GM18858 (cell line): ENCODE data around the gene ACSS1.
"Not testable (repeated sequence)": the region's sequence is repeated elsewhere in the genome, so short reads cannot be mapped to it uniquely, and the experiment has no call there.

Experiments used
- ATAC-seq: cut with Tn5 transposase; IDR thresholded peaks from one replicate; pipeline ENCODE4 v1.9.1; 2021; ENCODE audit not compliant: unreplicated experiment

ACSS1 gene

DNA sequence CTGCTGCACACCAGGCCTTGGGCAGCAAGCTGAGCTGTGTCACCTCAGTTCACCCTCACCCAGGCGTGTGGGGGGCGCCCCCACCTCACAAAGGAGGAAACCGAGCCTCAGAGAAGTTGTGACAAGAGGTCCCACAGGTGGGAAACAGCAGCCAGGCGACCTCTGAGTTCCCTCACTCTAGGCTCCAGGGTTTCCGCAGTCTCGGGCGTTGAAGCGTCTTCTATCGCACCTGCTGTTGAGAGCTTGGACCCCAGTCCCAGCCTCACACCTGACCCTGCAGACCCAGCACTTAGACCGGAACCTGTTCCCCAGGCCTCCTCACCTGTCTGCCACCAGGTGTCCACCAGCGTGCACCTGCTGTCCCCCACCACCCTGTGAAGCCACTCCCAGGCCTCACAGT is 43.1 kb downstream of the ACSS1 start:
- no peak for ATAC-seq

DNA sequence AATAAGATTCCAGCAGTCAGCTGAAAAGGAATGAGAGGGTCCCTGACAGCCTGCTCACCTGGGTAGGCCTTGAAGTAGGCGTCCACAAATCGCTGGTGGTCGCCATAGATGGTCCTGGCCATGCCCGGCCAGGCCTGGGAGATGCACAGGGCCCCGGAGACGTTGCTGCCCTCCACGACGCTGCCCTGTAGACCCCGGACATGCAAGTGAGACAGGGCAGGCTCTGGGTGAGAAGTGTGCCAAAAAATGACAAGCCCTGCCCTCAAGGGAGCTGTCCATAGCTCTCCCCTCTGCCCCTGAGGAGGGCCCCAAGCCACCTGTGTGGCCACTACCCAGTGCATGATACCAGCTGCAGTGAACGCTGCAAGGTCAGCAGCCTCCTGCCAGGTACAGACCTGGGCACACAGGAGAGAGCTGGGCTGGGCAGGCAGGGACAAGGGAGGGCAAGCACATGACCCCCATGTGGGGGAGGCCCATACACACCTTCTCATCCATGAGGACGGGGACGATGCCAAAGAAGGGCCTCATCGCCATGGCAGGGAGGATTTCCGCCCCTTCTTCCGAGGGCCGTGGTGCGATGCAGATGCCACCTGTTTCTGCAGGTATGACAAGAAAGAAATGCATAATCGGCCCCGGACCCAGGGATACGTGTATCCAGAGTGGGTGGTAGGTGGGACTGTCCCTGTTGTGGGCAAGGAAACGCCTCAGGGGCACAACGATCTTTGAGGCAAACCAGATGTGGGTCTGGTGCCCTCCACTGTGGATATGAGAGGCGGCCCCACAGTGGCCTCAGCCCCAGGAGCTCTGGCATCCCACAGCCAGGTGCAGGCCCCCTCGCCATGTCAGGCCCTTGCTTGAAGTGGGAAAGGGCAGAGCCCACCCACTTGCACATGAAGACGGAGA is 44.2 kb downstream of the ACSS1 start:
- no peak for ATAC-seq

DNA sequence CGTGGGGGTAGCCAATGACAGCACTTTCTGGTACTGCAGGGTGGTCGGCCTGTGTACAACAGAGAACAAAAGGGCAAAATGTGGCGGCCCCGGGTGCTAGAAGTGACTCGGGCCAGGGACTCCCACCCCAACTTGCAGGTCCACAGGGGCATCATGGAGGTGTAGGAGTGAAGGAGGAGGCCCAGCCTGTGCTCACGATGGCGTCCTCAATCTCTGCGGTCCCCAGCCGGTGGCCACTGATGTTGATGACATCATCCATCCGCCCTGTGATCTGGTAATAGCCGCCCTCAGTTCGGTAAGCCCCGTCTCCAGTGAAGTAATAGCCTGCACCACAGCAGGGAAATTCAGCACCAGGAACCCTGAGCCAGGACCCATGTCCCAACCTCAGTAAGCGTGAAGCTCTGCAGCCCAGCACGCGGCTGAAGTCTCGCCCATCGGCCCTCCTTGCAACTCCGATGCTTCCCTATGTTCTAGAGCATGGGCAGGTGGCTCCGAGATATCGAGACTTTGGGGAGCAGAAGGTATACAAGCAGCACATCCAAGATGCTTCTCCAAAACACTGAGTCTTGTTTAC is 45.2 kb downstream of the ACSS1 start:
- no peak for ATAC-seq

DNA sequence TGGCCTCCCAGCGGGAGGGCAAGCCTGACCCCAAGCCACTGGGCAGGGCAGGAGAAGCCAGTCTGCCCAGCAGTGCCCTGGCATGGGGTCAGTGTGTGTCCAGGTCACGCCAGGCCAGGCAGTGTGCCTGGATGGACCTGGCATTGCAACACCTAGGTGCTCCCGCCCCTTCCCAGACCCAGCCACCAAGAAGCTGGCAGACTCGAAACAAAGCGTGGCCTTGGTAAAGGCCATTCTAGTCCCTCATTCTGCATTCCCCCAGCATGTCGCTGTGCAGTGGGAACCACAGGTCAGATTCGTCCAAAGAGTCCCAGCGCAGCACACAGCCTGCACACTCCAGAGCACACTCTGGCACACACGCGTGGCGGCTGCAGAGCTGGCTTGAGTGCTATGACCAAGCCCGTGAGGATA is 46.1 kb downstream of the ACSS1 start:
- ATAC-seq = no peak

DNA sequence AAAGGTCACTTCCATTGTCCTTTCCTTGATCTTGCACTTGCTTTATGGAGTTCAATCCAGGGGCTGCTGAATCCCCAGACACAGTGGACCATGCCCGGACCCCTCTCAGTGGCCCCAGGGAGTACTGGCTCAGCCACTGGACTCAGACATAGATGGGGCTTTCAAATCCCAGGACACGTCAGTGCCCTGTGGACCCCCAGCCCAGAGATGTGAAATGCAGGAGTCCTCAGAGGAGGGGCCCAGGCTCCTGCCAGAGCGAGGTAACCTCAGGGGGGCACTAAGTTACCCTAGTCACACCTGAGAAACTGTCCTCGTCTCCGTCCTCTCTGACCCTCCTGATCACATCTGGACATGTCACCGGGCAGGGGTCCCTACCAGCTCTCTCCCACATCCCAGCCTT is 46.7 kb downstream of the ACSS1 start:
- no peak for ATAC-seq

DNA sequence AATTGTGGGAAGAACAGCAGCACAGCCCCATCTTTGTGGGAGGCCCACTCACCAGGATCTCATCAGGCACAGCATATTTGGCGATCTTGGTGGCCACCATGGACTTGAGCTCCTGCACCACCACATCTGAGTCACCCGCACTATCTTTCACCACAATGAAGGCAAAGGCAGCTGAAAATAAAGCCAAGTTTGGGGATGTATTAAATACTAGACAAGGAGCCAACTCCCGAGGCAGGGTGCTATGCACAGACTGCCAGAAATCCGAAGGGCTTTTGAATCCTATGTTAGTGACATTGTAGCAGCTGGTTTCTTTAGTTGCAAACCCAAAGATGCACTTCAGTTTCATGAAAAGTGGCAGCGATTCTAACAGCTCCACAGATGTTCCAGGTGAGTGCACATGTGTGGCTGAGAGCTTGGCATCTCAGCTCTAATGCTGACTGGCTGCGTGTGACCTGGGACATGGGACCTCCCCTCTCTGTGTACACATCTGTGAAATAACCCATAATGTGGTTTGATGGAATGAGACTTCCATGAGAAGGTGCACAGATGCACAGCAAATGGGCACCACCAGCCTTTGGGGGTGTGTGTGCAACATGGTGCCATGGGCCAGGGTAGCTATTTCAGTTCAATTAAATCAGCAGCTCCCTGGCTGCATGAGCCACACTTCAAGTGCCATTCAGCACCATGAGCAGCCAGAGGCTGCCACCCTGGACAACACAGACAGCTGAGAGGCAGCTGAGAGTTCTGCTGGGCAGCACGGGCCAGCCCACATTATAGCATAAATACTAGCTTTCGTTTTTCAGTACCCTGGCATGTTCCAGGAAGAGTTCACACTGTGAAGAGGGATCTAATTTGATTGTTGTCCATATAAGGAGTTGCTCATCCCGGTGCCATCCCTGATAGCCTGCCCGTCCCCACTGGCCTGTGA is 48.5 kb downstream of the ACSS1 start:
- ATAC-seq = no peak

DNA sequence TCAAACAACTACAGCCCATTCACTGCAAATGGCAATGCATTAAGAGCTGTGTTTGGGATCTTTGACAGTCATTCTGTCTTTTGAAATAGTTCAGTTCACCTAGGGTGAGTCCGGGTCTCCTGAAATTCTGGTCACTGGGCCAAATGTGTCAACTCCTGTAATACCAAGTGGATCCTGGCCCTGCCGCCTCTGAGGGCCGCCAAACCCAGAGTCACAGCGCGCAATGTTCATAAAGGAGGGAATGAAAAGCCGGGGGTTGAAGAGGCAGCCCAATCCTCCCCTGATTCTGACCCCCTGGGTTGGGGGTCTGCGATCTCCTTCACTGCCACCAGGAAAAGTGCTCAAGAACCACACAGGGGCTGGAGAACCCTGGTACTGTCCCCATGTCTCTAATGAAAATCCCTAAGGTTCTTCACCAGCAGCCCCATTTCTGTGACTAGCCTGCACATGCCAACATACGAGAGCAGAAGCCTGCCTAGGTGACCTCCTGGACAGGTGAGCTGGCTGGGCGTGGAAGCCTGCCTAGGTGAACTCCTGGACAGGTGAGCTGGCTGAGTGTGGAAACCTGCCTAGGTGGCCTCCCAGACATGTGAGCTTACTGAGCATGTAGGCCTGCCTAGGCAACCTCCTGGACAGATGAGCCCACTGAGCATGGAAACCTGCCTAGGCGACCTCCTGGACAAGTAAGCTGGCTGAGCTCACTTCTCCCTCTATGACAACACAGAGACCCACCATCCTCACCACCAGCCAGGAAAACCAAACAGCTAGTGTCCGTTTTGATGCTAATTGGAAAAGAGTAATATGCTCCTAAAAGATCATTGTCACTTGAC is 49.3 kb downstream of the ACSS1 start:
- no peak for ATAC-seq

DNA sequence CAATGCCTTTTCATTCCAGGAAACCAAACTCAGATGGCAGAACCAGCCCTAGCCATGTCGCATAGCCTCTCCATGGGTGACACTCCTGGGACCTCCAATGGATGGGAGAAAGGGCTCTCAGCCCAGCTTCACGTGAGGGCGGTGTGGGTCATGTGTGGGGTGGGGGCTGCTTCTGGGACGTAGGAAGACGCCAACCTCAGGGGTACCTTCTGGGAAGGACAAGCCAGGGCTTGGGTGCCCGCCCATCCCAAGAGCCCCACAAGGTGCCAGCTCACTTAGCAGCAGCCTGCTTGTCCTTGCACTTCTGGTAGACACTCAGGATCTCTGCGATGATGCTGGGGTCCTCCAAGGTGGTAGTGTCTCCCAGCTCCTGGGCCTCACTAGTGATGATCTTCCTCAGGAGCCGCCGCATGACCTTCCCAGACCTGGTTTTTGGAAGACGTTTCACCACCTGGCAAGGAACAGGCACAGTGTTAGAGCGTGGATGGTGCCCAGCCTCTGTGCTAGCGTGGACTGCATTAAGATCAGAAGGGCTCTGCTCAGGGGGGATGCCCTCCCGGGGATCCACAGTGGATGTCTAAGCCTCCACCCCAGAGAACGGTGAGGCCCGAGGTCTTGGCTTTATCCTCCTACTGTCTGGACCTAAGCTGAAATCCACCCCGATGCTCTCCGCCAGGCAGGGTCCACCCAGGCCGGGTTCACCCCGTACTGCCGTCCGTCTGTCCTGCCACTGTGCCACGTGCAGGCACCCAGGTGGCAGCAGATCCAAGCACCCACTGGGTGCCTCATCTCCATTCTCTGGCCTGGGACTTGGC is 50.2 kb downstream of the ACSS1 start:
- ATAC-seq = no peak

DNA sequence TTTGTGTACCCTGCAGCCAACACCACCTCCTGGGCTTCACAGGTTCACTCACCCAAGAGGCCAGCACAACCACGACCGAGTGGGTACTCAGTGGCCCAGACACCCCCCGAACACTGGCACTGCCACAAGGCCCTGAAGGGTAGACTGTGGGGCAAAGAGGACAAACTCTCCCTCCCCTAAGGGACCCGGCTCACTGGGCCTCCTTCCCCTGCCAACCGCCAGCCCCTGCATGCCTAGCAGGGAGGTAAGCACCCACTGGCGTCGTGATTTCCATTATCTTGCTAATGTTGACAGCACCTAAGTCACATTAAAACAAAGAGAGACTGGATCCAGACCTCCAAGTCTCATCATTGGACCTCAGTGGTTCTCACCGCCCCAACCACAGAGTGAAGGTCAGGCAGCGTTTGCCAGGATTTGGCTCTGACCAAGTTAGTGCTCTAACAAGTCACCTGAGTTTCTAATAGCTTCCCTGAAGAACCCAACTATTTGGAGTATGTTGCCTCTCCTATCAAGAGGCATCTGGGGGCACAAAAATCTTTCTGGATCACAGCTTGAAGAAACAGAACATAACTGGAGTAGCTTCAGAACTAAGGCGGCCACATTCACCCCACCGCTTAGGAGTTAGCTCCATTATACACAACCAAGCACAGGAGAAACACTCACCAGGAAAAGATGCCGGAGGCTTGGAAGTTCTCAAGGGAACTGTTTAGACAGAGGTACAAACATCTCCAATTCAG is 51.3 kb downstream of the ACSS1 start:
- ATAC-seq = no peak

DNA sequence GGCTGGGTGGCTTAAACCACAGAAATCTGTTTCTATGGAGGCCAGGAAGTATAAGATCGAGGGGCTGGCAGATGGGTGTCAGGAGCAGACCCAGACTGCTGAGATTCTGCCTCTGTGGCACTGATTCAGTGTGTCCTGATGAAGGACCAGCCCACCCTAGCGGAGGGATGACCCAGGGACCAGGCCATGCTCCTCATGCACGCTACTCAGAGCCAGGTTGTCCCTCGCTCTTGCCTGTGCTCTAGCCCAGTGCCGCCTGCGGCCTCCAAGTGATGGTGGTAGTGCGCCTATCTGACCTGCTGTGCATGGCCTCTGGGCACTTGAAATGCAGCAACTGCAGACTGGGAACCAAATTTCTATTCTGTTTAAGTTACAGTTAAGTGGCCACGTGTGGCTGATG is 52.3 kb downstream of the ACSS1 start:
- no peak for ATAC-seq

DNA sequence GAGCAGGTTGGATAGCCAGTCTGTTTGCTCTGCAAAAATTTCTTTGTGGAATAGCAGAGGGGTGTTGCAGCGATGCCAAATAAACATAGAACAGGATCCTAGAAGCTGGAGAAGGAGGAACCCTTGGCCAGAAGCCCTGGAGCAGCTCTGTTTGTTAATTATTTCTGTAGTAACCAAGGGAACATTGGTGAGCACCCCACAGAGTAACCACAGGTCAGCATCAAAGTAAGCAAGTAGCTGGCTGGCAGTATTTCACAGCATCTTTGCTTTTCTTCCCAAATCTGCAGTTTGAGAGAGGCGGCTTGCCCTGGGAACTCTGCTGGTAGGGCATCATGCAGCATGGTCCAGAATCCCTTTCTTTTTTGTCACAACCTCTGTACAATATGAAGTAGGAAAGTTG is 52.7 kb downstream of the ACSS1 start:
- no peak for ATAC-seq

DNA sequence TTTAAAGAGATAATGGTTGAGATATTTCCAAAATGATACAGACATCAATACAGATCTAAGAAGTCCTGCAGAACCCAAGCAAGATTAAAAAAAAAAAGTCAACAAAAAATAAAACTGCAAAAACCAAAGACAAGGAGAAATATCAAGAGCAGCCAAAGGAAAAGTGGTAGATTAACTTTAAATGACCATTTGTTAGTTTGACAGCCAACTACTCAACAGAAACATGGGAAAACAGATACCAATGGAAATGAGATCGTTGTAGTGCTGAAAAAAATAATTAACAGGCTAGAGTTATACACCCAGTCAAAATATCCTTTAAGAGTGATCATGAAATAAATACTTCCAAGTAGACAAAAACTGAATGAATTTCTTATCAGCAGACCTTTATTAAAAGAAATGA is 54.9 kb downstream of the ACSS1 start:
- ATAC-seq = no peak

DNA sequence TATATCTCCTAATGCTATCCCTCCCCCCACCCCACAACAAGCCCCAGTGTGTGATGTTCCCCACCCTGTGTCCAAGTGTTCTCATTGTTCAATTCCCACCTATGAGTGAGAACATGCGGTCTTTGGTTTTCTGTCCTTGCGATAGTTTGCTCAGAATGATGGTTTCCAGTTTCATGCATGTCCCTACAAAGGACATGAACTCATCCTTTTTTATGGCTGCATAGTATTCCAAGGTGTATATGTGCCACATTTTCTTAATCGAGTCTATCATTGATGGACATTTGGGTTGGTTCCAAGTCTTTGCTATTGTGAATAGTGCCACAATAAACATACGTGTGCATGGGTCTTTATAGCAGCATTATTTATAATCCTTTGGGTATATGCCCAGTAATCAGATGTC is 56.6 kb downstream of the ACSS1 start:
- not testable (repeated sequence) for ATAC-seq

DNA sequence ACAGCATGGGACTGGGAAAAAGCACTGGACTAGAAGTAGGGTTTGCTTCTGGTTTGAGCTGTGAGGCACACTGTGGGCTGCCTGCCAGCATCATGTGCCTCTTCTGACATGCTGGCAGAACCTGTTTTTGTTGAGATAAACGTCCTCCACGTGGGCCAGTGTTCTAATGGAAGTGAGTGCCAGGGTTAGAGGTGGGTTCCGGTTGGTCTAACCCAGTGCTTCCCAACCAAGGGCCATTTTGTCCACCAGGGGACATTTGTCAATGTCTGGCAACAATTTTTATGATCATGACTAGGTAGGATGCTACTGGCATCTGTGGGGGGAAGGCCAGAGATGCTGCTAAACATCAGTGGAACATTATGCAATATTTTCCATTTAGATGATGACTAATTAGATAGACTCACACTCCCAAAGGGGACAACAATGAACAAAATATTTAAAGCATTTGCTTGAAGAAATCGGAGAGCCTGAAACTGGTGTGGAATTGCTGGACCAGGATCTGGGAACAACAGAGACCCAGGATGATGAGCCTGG is 57.6 kb downstream of the ACSS1 start:
- ATAC-seq = no peak

DNA sequence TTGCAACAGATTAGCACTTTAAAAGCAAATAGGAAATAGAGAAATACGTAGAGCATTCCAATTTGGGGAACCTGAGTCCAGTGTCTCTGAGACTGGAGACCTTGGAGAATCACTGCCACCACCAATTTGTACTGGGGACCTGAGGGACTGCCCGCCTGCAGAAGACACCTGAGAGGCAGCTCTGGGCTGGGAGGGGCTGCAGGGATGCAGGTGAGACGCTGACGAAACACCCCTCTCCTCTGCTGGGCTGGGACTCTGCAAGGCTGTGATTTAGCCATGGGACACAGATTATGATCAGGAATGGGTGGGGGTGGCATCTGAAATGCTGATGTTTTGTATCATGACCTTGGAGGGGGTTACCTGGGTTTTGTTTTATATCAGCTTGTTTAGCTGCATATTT is 58.4 kb downstream of the ACSS1 start:
- ATAC-seq = no peak

DNA sequence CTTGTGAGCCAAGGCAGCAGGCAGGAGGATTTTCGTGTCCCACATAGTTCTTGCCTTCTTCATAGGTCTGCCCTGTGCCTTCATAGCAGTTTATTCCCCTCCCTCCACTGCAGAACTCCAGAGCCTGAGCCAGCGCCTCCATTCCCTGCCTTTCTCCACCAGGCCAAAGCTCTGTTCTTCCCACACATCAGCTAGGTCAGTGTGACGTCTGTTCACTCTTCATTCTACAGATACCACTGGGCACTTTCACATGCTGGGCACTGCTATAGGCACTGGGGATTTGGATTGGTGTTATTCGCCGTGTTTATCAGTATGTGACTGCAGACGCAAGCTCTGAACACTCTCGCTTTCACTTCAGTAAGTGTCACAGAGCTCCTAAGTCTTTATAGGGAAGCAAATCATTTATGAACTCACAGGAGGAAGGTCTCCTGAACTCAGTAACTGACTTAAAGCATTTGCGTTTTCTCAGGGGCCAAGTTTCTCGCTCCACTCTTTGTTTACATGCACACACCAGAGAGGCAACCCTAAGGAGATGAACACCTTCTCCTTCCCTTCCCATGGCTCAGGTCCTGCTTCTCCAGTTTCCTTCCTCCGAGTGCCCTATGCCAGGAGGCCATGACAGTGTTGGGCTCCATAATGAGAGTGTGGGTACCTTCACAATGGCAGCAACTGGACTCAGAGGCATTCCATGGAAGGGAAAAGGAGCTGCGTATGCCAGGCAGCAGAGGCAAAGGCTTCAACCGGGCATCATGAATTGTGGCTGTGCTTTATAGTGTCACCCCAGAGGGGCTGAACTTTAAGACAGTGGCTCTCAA is 59.1 kb downstream of the ACSS1 start:
- ATAC-seq = no peak

DNA sequence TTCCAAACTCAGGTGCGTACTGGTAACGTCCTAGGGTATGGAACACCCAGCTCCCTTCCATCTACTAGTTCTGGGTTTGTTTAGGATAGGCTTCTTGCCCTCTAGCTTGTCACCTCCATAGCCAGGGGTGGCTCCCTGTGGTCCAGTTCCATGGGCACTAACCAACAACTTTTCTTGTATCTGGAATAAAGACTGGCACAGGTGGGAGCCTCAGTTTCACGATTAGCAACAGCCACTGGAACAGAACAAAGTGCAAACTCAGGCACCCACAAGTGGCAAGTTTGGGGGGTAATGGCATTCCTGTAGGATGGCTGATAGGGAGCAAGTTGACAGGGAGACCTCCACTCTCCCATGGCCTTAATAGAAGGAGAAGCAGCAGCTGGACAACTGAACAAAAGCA is 59.8 kb downstream of the ACSS1 start:
- no peak for ATAC-seq
